Astrocyte of the cerebellum (primary cell): ENCODE data around the gene CHMP1A.
"Not testable (repeated sequence)": the region's sequence is repeated elsewhere in the genome, so short reads cannot be mapped to it uniquely, and the experiment has no call there.

Source experiments
- DNase-seq: peaks from one replicate; pipeline ENCODE4 v3.0.0-alpha.2; 2011; ENCODE audit warnings: low read depth
- H3K4me3 ChIP-seq: 2 replicates; pipeline ENCODE4 v1.5.1; 2011; ENCODE audit warnings: mild to moderate bottlenecking, low read depth, low read length, moderate library complexity
- in situ Hi-C: cut with HindIII; loops from 2 replicates; pipeline ENCODE4 v1.10.0; 2017; ENCODE audit warnings: low sequenced_read_pairs
- TF ChIP-seq, protein P1 (sequence below): IDR thresholded peaks from 2 replicates; pipeline ENCODE4 v1.5.1; 2012; ENCODE audit warnings: low read length, low read depth, moderate library complexity, mild to moderate bottlenecking; ENCODE audit errors: missing control alignments

Gene CHMP1A

DNA sequence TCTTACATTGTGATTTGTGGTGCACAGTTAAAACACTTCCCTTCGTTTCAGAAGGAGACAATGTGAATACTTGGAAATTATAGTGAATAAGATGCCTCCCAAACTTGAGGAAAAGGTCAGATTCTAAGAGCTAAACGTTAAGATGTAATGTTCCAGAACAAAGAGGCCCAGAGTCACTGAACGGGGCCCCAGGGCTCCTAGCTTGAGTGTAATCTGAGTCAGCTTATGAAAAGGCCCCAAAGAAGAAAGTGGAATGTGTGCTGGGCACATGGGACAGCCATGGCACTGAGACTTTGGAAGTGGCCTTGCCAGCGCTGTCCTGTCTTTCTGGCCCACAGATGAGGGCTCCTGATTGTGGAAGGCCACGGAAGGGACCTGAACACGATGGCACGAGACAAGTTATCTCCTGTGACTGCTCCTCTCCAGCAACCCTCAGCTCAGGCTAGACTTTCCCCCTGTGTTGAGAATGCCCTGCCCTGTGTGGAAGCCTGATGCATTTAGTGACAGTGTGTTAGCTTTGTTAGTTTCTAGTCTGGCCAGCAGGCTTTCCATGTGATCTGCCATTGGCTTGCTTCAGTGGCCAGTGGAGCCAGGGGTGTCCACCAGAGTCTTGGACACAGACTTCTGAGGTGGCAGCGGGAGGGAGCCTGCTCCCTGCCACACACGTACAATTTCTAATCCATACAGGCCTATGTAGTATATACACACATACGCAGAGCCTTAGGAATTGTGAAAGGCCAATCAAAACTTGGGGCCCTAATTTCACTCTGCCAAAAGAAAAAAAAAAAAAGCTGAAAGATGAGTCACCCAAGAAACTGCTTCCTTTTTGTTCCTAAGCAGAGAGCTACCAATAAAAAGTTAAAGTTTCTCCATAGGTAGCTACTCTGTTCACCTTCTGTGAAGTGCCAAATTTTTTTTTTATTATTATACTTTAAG, 13.3 kb upstream of the CHMP1A start:
- H3K4me3 ChIP-seq = no peak overlapping the region
- TF ChIP-seq, protein P1, sequence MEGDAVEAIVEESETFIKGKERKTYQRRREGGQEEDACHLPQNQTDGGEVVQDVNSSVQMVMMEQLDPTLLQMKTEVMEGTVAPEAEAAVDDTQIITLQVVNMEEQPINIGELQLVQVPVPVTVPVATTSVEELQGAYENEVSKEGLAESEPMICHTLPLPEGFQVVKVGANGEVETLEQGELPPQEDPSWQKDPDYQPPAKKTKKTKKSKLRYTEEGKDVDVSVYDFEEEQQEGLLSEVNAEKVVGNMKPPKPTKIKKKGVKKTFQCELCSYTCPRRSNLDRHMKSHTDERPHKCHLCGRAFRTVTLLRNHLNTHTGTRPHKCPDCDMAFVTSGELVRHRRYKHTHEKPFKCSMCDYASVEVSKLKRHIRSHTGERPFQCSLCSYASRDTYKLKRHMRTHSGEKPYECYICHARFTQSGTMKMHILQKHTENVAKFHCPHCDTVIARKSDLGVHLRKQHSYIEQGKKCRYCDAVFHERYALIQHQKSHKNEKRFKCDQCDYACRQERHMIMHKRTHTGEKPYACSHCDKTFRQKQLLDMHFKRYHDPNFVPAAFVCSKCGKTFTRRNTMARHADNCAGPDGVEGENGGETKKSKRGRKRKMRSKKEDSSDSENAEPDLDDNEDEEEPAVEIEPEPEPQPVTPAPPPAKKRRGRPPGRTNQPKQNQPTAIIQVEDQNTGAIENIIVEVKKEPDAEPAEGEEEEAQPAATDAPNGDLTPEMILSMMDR = no peak
- in situ Hi-C loops = no loop called here
- DNase-seq = no peak

GRCh38 chr16:89669755-89670154, 12.2 kb upstream of the CHMP1A start:
- no peak for DNase-seq
- in situ Hi-C loops = no loop called here
- TF ChIP-seq, protein P1 = no peak
- no peak overlapping the region for H3K4me3 ChIP-seq

GRCh38 chr16:89668790-89669158, 11.3 kb upstream of the CHMP1A start:
- in situ Hi-C loops = no loop called here
- TF ChIP-seq, protein P1 = no peak
- no peak overlapping the region for H3K4me3 ChIP-seq
- no peak for DNase-seq

DNA sequence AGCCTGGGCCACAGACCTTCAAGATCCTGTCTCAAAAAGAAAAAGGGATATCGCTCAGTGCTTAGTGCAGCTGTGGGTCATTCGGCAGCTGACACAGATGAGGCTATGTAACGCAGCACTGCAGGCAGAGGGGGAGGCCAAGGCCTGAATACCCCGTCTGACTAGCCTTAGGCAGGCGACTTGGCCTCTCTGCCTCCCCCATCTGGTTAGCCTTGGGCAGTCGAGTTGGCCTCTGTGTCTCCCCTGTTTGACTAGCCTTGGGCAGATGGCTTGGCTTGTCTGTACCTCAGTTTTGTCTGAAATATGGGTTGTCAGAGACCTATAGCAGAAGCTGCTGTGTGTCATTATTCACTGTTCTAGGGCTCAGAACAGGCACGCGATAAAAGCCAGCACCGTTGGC, 10.1 kb upstream of the CHMP1A start:
- in situ Hi-C loops = no loop called here
- no peak for DNase-seq
- no peak overlapping the region for H3K4me3 ChIP-seq
- TF ChIP-seq, protein P1 = no peak

DNA sequence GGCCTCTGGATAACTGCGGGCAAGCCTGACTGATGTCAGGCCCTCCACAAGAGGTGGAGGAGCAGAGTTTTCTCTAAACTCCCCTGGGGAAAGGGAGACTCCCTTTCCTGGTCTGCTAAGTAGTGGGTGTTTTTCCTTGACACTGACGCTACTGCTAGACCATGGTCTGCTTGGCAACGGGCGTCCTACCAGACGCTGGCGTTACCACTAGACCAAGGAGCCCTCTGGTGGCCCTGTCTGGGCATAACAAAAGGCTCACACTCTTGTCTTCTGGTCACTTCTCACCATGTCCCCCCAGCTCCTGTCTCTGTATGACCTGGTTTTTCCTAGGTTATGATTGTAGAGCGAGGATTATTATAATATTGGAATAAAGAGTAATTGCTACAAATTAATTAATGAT, 9.5 kb upstream of the CHMP1A start:
- DNase-seq, H3K4me3 ChIP-seq, in situ Hi-C loops: not testable (repeated sequence)
- TF ChIP-seq, protein P1 = peak; percentile 50

DNA sequence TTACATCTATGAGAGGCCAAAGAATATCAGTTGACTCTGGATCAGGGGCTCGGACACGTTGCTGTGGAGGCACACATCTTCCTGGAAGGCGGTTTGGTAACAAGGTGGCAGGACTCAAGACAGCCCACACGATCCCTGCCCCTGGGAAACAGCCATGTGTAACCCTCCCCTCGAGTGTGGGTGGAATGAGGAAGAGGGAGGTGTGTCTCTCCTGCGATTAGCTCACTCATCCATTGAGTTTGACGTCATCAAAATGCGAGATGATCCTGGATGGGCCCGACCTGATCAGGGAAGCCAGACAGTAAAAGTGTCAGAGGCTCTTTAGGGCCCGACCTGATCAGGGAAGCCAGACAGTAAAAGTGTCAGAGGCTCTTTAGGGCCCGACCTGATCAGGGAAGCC, 6.7 kb upstream of the CHMP1A start:
- in situ Hi-C loops, H3K4me3 ChIP-seq, DNase-seq: not testable (repeated sequence)

DNA sequence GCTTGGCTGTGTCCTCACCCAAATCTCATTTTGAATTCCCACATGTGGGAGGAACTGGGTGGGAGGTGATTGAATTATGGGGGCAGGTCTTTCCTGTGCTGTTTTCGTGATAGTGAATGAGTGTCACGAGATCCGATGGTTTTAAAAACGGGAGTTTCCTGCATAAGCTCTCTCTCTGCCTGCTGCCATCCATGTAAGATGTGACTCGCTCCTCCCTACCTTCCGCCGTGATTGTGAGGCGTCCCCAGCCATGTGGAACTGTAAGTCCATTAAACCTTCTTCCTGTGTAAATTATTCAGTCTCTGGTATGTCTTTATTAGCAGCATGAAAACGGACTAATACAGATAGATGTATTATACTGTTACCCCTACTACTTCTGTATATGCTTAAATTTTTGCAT, 3.7 kb upstream of the CHMP1A start:
- in situ Hi-C loops = no loop called here
- no peak for DNase-seq
- TF ChIP-seq, protein P1 = no peak
- no peak overlapping the region for H3K4me3 ChIP-seq
